ENCODE results near the gene BACH2. TPM values are rescaled to one million over a fixed set of nuclear protein-coding genes. Genes with fewer than 3 reads are reported as not detected.
A peak's percentile ranks its signal among the peaks of the same experiment; 100 is the strongest.

BACH2 gene
- total RNA-seq, 1 donor from 2014 or later: 3.9 TPM

DNA sequence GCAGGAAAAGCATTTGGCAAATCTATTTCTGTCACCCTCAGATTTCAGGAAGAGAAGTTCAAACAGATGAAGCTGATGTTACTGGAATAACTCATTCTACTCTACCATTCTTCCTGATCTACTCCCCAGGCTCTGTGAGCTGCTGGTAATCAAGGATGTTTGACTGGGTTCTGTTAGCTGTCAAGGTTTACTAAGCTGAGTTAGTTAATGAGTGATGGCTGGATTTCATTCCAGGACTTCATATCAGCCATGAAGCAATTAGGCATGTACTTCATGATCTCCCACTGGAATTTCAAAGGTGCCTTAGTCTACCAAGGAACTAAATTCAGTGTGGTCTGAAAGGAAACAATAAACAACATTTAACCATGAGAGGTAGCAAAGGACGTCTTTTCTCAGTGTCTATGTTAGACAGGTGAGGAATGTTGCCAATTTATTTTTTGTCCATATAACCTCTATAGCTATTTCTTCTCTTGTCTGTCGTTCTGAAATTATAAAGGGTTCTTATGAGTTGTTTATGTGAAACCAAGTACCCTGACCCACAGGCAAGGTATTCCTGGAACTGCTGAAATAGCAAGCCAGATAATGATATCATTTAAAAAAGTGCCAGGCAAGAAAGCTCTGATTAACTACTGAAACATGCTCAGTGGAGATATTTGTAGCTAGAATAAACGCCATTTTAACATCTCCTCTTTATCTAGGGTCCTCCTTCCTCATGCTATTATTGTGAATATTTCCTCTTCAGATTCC, 112.9 kb downstream of the BACH2 start:
- Mint-ChIP-seq H3K4me3 (no peak overlapping the region), H3K27me3 (ENCODE audit: insufficient read depth, low read depth) (peaks cover under 1% of the 10 kb centered on the region), H3K36me3 (no peaks in the 10 kb centered on the region), H3K9me3 (no peaks in the 10 kb centered on the region), H3K4me1 (peaks cover 37% of the 10 kb centered on the region), H3K27ac (no peak overlapping the region)
- no peaks in the 10 kb centered on the region for H3K36me3 ChIP-seq
- no peaks in the 10 kb centered on the region for H3K4me1 ChIP-seq
- no peaks in the 10 kb centered on the region for H3F3A ChIP-seq (ENCODE audit: low read depth)
- H3K9ac ChIP-seq: no peak overlapping the region
- H3K4me2 ChIP-seq: no peak overlapping the region
- no peak overlapping the region for H3K27ac ChIP-seq
- DNase-seq (ENCODE audit: low spot score): no peak
- TF ChIP-seq, protein P1, sequence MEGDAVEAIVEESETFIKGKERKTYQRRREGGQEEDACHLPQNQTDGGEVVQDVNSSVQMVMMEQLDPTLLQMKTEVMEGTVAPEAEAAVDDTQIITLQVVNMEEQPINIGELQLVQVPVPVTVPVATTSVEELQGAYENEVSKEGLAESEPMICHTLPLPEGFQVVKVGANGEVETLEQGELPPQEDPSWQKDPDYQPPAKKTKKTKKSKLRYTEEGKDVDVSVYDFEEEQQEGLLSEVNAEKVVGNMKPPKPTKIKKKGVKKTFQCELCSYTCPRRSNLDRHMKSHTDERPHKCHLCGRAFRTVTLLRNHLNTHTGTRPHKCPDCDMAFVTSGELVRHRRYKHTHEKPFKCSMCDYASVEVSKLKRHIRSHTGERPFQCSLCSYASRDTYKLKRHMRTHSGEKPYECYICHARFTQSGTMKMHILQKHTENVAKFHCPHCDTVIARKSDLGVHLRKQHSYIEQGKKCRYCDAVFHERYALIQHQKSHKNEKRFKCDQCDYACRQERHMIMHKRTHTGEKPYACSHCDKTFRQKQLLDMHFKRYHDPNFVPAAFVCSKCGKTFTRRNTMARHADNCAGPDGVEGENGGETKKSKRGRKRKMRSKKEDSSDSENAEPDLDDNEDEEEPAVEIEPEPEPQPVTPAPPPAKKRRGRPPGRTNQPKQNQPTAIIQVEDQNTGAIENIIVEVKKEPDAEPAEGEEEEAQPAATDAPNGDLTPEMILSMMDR (IDR thresholded peaks at IDR 0.05): no peak
- TF ChIP-seq EZH2 (IDR thresholded peaks at IDR 0.05) (no peak), EZH2phosphoT487 (IDR thresholded peaks at IDR 0.05) (no peak)
- no peaks in the 10 kb centered on the region for H3K27me3 ChIP-seq
- no peak overlapping the region for H3K4me3 ChIP-seq
- H3K79me2 ChIP-seq (ENCODE audit: low read depth): no peaks in the 10 kb centered on the region
- no peaks in the 10 kb centered on the region for H4K20me1 ChIP-seq (ENCODE audit: low read depth)
- no peaks in the 10 kb centered on the region for H3K9me3 ChIP-seq (ENCODE audit: low read depth)
- H2AFZ ChIP-seq (replicated peaks): no peak overlapping the region

DNA sequence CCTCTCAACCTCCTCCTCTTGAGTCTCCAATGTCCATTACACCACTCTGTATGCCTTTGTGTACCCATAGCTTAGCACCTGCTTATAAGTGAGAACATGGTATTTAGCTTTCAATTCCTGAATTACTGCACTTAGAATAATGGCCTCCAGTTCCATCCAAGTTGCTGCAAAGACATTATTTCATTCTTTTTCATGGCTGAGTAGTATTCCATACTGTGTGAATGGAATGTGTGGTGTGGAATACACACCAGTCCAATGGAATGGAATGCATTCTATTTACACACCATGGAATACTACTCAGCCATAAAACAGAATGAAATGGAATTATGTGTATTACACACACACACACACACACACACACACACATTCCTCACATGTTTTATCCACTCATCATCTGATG, 116.1 kb downstream of the BACH2 start:
- no peak for DNase-seq (ENCODE audit: low spot score)
- no peak overlapping the region for H3K4me3 Mint-ChIP-seq
- H3K27me3 Mint-ChIP-seq (ENCODE audit: insufficient read depth, low read depth): peaks cover 2% of the 10 kb centered on the region
- H3K4me1 Mint-ChIP-seq: peaks cover 33% of the 10 kb centered on the region
- no peaks in the 10 kb centered on the region for H3K27me3 ChIP-seq
- TF ChIP-seq EZH2phosphoT487 (IDR thresholded peaks at IDR 0.05) (no peak), EZH2 (IDR thresholded peaks at IDR 0.05) (no peak)
- TF ChIP-seq, protein P1 (IDR thresholded peaks at IDR 0.05): no peak
- H3K4me2 ChIP-seq: no peak overlapping the region
- H3K27ac ChIP-seq: no peak overlapping the region
- H3K4me1 ChIP-seq: no peaks in the 10 kb centered on the region
- no peaks in the 10 kb centered on the region for H4K20me1 ChIP-seq (ENCODE audit: low read depth)
- no peak overlapping the region for H3K4me3 ChIP-seq
- no peaks in the 10 kb centered on the region for H3K36me3 Mint-ChIP-seq
- no peaks in the 10 kb centered on the region for H3K36me3 ChIP-seq
- H2AFZ ChIP-seq (replicated peaks): no peak overlapping the region
- H3F3A ChIP-seq (ENCODE audit: low read depth): no peaks in the 10 kb centered on the region
- H3K27ac Mint-ChIP-seq: no peak overlapping the region
- H3K79me2 ChIP-seq (ENCODE audit: low read depth): no peaks in the 10 kb centered on the region
- no peaks in the 10 kb centered on the region for H3K9me3 Mint-ChIP-seq
- no peak overlapping the region for H3K9ac ChIP-seq
- H3K9me3 ChIP-seq (ENCODE audit: low read depth): no peaks in the 10 kb centered on the region

DNA sequence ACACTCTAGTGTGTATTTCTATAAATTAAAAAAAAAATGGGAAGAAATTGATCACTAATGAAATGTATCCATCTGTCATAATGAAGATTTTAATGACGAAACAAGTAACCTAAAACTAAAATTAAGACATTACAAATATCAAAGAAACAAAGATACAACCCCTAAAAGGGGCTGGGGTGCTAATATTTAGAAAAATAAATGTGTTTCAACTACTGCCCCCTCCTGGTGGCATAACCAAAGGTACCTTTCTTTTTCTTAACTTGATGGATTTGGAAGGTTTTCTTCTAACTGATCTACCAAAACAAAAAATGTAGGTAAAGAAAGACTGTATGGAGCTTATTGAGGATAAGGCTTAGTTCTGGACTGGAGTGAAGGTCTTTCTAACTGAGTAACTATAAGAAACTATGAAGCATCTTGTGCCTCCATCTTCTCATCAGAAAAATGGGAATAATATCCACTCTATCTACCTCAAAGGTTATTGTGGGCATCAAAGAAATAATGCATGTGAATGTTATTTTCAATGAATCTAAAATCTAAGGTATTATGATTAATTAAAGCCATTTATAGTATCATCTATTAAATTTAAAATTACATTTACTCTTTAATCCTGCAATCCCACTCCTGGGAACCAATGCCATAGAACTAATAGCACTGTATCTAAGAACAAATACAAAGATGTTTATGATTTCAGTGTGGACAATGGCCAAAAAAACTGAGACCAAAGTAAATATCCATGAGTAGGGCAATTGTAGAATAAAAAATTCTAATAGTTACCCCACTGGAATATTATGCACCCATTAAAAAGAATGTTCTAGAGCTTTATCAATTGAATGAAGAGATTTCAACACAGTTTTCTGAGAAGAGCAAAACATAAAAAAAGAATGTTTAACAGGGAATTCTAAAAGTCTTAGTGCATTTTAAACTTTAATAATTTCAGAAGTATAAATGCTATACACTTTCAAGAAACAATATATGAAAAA, 117.2 kb downstream of the BACH2 start:
- no peak overlapping the region for H3K4me2 ChIP-seq
- no peaks in the 10 kb centered on the region for H3K4me1 ChIP-seq
- H3K79me2 ChIP-seq (ENCODE audit: low read depth): no peaks in the 10 kb centered on the region
- no peaks in the 10 kb centered on the region for H3F3A ChIP-seq (ENCODE audit: low read depth)
- H3K9ac ChIP-seq: no peak overlapping the region
- Mint-ChIP-seq H3K36me3 (no peaks in the 10 kb centered on the region), H3K27ac (no peak overlapping the region), H3K4me1 (peaks cover 31% of the 10 kb centered on the region), H3K4me3 (no peak overlapping the region), H3K27me3 (ENCODE audit: insufficient read depth, low read depth) (peaks cover 2% of the 10 kb centered on the region), H3K9me3 (no peaks in the 10 kb centered on the region)
- H3K4me3 ChIP-seq: no peak overlapping the region
- H4K20me1 ChIP-seq (ENCODE audit: low read depth): no peaks in the 10 kb centered on the region
- no peaks in the 10 kb centered on the region for H3K36me3 ChIP-seq
- TF ChIP-seq, protein P1 (IDR thresholded peaks at IDR 0.05): peak; percentile 61
- TF ChIP-seq EZH2 (IDR thresholded peaks at IDR 0.05): no peak
- peak; percentile 19 for DNase-seq (ENCODE audit: low spot score)
- H3K27ac ChIP-seq: no peak overlapping the region
- H3K9me3 ChIP-seq (ENCODE audit: low read depth): no peaks in the 10 kb centered on the region
- no peak overlapping the region for H2AFZ ChIP-seq (replicated peaks)
- H3K27me3 ChIP-seq: no peaks in the 10 kb centered on the region

Data from neural progenitor cell (in vitro differentiated cells).